ENCODE results near the gene PDIA5.
"Not testable (repeated sequence)": the region's sequence is repeated elsewhere in the genome, so short reads cannot be mapped to it uniquely, and the experiment has no call there.

Gene PDIA5

GRCh38 chr3:123143669-123144411 lies 77.0 kb downstream of the PDIA5 start:
- no peak for TF ChIP-seq CTCF (IDR thresholded peaks at IDR 0.05)
- Histone ChIP-seq H3K27ac (no peak overlapping the region), H3K4me3 (no peak overlapping the region)
- no peak for DNase-seq (ENCODE audit: low spot score)

DNA sequence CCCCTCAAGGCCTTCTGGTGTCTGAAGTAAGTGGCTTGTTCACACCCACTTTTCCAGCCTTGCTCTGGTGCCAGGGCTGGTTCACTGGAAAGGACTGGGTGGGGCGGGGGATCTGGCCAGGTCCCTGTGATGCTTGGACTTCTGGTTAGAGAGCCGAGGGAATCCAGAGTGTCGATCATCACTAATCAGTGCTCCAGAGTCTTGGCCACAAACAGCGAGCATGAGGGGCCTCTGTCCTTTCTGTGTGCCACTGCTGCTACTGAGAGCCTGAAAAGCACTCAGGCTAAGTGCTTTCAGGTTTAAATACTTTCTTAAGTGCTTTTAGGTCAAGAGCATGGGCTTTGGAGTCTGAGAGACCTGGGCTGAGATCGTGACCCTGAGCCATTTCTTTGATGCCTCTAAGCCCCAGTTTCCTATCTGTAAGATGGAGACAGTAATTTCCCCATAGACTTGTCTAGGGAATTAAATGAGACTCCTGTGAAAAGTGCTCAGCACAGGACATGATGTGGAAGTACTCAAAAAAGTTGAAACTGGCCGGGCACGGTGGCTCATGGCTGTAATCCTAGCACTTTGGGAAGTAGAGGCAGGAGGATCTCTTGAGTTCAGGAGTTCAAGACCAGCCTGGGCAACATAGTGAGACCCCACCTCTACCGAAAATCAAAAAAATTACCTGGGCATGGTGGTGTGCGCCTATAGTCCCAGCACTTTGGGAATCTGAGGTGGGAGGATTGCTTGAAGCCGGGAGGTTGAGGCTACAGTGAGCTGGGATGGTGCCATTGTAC lies 81.1 kb downstream of the PDIA5 start:
- no peak for DNase-seq (ENCODE audit: low spot score)
- Histone ChIP-seq H3K27ac (no peak overlapping the region), H3K4me3 (no peak overlapping the region)
- TF ChIP-seq CTCF (IDR thresholded peaks at IDR 0.05): no peak

GRCh38 chr3:123148772-123149171 lies 81.9 kb downstream of the PDIA5 start:
- TF ChIP-seq CTCF (IDR thresholded peaks at IDR 0.05): no peak
- no peak overlapping the region for H3K27ac ChIP-seq
- DNase-seq (ENCODE audit: low spot score): no peak
- H3K4me3 ChIP-seq: no peak overlapping the region

- H3K27ac ChIP-seq: no peak overlapping the region
- TF ChIP-seq CTCF (IDR thresholded peaks at IDR 0.05): no peak
- no peak for DNase-seq (ENCODE audit: low spot score)
- no peak overlapping the region for H3K4me3 ChIP-seq
Measured at GRCh38 chr3:123149525-123149924, 82.7 kb downstream of the PDIA5 start.

DNA sequence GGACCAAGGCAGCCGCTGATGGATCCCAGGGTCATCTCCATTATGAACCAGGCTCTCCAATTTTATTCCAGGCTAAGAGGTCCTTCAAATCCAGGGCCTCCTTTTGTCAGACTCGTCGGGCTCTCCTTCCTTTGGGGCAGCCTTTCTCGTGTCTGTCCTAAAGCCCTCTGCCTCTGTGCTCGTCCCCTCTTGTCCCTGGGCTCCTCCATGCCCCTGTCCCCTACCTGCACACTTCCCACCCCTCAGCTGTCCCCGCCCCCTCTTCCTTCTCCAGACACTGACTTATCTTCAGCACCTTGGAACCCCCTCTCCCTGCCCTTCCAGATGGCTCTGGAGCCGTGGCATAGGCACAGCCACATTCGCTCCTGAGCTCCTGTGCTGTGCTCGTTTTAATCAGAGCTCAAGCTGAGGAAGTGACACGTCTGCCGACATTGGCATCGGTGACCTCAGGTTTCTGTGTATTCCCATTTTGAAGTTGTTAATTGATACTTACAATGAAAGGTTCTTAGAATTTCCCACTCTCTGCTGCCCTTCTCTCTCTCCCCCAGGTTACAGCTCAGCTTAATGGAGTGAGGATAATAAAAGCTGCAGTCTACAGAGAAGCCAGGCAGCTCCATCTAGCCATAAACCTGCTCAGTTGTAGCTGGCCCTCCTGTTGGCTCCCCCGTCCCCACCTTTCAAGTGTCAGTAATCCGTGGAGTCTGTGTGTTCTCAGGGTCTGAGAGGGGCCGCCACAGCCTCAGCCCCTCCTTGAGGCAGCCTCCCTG lies 83.8 kb downstream of the PDIA5 start:
- DNase-seq (ENCODE audit: low spot score): no peak
- TF ChIP-seq CTCF (IDR thresholded peaks at IDR 0.05): no peak
- Histone ChIP-seq H3K27ac (no peak overlapping the region), H3K4me3 (no peak overlapping the region)

DNA sequence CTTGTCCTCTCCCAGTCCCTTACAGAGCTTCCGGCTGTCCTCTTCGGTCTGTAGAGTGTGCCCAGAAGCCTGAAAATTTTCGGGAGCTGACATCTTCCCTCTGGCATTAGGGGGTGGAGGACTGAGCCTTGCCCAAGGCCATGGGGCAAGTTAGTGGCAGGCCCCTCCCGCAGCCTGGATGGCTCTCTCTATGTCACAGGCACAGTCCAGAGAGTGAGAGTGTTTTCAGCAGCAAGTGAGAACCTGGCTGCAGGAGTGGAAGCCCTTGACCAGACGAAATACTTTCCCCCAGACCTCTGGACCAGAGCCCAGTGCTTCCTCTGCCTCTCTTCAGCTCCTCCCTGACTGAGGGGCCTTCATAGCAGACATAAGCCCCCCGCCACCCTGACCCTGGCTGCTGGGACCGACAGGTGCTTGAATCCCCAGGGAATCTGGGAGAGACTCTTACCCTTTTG lies 84.5 kb downstream of the PDIA5 start:
- no peak for DNase-seq (ENCODE audit: low spot score)
- no peak for TF ChIP-seq CTCF (IDR thresholded peaks at IDR 0.05)
- no peak overlapping the region for H3K4me3 ChIP-seq
- H3K27ac ChIP-seq: no peak overlapping the region

GRCh38 chr3:123151853-123152420 lies 85.1 kb downstream of the PDIA5 start:
- H3K4me3 ChIP-seq; H3K27ac ChIP-seq; DNase-seq (ENCODE audit: low spot score): not testable (repeated sequence)

Measured in coronary artery (tissue), 2 donors.